SH-SY5Y (cell line): Measurements from ENCODE around the gene PDE5A.

Experiments used
- GATA2 ChIP-seq: IDR thresholded peaks from 2 replicates; pipeline ENCODE4 v1.6.1; 2011; ENCODE audit warnings: mild to moderate bottlenecking, low read depth, low read length
- GATA3 ChIP-seq: IDR thresholded peaks from 2 replicates; pipeline ENCODE4 v1.6.1; 2011; ENCODE audit warnings: low read depth, mild to moderate bottlenecking, low read length, moderate library complexity

- TF ChIP-seq GATA2 (no peak), GATA3 (no peak)
Measured at GRCh38 chr4:119648398-119648797, 19.8 kb upstream of the PDE5A start.
